Measurements from ENCODE around the gene RGS16.

DNA sequence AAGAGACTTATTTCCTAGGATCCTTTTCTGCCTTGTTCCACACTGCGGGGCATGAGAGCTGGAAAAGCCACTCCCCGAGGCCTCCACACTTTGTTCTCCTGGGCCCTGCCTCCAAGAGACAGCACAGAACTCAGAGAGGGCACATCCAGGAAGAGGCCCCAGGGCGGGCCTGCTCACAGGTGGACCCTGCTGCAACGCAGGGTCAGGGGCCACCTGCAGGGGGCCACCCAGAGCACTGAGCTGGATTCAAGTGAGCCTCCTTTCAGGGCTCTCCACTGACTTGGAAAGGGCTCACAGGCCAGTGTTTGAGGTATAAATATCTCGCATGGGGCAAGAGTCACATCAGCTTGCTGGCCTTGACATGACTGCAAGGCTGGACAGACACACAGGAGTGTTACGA is 4.8 kb downstream of the RGS16 start:
- no peak for TF ChIP-seq POLR2A (IDR thresholded peaks at IDR 0.05)
- TF ChIP-seq, protein P1, sequence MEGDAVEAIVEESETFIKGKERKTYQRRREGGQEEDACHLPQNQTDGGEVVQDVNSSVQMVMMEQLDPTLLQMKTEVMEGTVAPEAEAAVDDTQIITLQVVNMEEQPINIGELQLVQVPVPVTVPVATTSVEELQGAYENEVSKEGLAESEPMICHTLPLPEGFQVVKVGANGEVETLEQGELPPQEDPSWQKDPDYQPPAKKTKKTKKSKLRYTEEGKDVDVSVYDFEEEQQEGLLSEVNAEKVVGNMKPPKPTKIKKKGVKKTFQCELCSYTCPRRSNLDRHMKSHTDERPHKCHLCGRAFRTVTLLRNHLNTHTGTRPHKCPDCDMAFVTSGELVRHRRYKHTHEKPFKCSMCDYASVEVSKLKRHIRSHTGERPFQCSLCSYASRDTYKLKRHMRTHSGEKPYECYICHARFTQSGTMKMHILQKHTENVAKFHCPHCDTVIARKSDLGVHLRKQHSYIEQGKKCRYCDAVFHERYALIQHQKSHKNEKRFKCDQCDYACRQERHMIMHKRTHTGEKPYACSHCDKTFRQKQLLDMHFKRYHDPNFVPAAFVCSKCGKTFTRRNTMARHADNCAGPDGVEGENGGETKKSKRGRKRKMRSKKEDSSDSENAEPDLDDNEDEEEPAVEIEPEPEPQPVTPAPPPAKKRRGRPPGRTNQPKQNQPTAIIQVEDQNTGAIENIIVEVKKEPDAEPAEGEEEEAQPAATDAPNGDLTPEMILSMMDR (IDR thresholded peaks at IDR 0.05), result no peak

Measured in Peyer's patch (tissue), 4 donors.